HEK293T (cell line): Measurements from ENCODE around the gene VEZF1.

ENCODE experiments used
- ARNT ChIP-seq: fragments of 450-650 bp; IDR thresholded peaks from 2 replicates; pipeline ENCODE4 v1.6.1; 2017; ENCODE audit warnings: mild to moderate bottlenecking
- BHLHE40 ChIP-seq: fragments of 450-650 bp; IDR thresholded peaks from 2 replicates; pipeline ENCODE4 v1.6.1; 2016; ENCODE audit warnings: mild to moderate bottlenecking, moderate library complexity, borderline replicate concordance
- CTBP1 ChIP-seq: fragments of 450-650 bp; IDR thresholded peaks from 2 replicates; pipeline ENCODE4 v1.6.1; 2016; ENCODE audit warnings: borderline replicate concordance
- ELF4 ChIP-seq: fragments of 450-650 bp; IDR thresholded peaks from 2 replicates; pipeline ENCODE4 v1.6.1; 2017; ENCODE audit warnings: antibody characterized with exemption
- FOXA1 ChIP-seq: fragments of 450-650 bp; IDR thresholded peaks from 2 replicates; pipeline ENCODE4 v1.6.1; 2016; ENCODE audit warnings: mild to moderate bottlenecking
- FOXK2 ChIP-seq: fragments of 450-650 bp; IDR thresholded peaks from 2 replicates; pipeline ENCODE4 v1.6.1; 2016; ENCODE audit warnings: mild to moderate bottlenecking
- FOXM1 ChIP-seq: fragments of 450-650 bp; IDR thresholded peaks from 2 replicates; pipeline ENCODE4 v1.6.1; 2017; ENCODE audit warnings: mild to moderate bottlenecking, borderline replicate concordance
- HDGF ChIP-seq: fragments of 450-650 bp; IDR thresholded peaks from 2 replicates; pipeline ENCODE4 v1.6.1; 2017; ENCODE audit warnings: antibody characterized with exemption, borderline replicate concordance
- NFRKB ChIP-seq: fragments of 450-650 bp; IDR thresholded peaks from 2 replicates; pipeline ENCODE4 v1.6.1; 2016; ENCODE audit warnings: mild to moderate bottlenecking, moderate library complexity
- SP1 ChIP-seq: fragments of 450-650 bp; IDR thresholded peaks from 2 replicates; pipeline ENCODE4 v1.6.1; 2017
- TARDBP ChIP-seq: fragments of 450-650 bp; IDR thresholded peaks from 2 replicates; pipeline ENCODE4 v1.6.1; 2016
- TF ChIP-seq, protein P1 (sequence below): fragments of 450-650 bp; IDR thresholded peaks from 2 replicates; pipeline ENCODE4 v1.6.1; 2016

- TF ChIP-seq ELF4 (no peak), BHLHE40 (no peak), FOXA1 (no peak), FOXM1 (no peak), HDGF (no peak), SP1 (no peak), NFRKB (no peak), CTBP1 (no peak), FOXK2 (no peak), ARNT (no peak), TARDBP (no peak)
- TF ChIP-seq, protein P1, sequence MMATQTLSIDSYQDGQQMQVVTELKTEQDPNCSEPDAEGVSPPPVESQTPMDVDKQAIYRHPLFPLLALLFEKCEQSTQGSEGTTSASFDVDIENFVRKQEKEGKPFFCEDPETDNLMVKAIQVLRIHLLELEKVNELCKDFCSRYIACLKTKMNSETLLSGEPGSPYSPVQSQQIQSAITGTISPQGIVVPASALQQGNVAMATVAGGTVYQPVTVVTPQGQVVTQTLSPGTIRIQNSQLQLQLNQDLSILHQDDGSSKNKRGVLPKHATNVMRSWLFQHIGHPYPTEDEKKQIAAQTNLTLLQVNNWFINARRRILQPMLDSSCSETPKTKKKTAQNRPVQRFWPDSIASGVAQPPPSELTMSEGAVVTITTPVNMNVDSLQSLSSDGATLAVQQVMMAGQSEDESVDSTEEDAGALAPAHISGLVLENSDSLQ, result no peak
Observed at GRCh38 chr17:57926723-57927047, 61.4 kb downstream of the VEZF1 start.
